HG03280 (cell line): ENCODE results near the gene DCAF8.
"Not testable (repeated sequence)": the region's sequence is repeated elsewhere in the genome, so short reads cannot be mapped to it uniquely, and the experiment has no call there.

Experiments
- ATAC-seq: cut with Tn5 transposase; IDR thresholded peaks from one replicate; pipeline ENCODE4 v1.9.1; 2021; ENCODE audit warnings: mild to moderate bottlenecking, moderate library complexity; ENCODE audit not compliant: unreplicated experiment

DCAF8 gene

DNA sequence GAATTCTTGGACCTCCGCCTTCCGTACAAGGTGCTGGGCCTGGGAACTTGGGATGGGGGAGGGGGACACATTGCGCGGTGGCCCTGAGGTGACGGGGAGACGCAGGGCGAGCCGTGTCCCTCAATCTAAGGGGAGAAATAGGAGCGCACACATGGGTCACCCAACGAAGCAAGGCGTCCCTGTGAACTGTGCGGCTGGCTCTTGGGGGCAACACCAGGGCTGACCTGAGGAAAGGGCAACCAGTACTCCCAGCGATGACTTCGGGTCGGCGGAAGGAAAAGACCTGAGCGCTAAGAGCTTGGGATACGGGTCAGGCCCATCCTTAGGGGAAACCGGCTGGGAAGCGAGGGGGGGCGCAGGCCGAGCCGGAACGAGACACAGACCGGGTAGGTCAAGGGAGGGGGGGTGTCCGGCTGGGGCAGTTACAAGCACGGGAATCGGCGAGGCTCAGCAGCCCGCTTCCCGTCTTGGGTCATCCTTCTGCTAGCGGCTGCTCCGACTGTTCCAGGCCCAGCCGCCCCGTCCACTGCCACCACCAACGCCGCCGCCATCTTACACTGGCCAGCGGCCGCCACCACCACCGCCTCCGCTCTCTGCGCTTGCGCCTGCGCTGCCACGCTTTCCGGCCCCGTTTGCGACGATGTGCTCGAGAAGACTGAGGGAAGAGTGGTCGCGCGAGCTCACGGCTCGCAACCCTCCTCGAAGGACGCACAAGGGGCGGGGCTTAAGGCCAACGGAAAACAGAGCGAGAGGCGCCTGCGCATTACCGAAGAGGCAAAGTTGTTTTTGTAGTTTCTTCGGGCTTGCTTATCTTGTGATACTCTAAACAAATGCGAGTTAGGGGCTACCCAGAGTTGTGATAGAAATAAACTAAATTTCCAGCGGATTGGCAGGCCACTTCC, at the start of gene DCAF8:
Gene DCAF8, minus strand, starts transcription at position 657 of the 902 bp plus-strand sequence. CDS start 18,541 bp downstream, outside the sequence.
- peak; percentile 79 for ATAC-seq

DNA sequence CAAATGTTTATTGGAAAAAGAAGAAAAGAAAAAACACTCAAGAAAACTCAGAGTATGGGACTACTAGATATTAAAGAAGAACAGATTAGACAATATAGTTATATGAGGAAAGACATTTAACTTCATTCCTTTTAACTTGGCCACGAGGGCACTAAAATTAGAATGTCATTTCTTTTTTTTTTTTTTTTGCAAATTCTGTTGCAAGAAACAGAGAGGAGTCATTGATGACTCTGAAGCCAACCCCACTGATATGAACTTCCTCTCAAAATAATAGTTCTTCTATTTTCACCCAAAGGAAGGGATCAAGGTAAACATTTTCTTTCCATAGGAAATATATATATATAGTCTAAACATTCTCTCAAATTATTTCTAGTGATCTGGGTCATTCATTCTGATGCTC, 47.2 kb upstream of the DCAF8 start:
- ATAC-seq = no peak

DNA sequence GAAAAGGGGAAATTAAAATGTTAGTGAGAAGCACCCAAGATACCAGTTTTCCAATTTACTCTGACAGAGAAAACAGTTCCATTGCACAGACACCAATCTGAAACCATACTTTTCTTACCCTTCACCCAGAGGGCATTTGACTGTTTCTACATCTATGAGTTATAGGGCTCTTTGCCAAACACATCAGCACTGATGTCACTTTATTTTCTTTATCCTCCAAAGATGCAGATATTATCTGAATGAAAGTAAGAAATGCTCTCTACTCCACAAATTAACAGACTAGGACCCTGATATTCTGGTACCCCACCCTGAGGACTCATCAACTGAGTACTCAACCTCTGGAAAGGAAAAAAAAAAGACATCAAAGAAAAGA, 46.8 kb upstream of the DCAF8 start:
- ATAC-seq = no peak

DNA sequence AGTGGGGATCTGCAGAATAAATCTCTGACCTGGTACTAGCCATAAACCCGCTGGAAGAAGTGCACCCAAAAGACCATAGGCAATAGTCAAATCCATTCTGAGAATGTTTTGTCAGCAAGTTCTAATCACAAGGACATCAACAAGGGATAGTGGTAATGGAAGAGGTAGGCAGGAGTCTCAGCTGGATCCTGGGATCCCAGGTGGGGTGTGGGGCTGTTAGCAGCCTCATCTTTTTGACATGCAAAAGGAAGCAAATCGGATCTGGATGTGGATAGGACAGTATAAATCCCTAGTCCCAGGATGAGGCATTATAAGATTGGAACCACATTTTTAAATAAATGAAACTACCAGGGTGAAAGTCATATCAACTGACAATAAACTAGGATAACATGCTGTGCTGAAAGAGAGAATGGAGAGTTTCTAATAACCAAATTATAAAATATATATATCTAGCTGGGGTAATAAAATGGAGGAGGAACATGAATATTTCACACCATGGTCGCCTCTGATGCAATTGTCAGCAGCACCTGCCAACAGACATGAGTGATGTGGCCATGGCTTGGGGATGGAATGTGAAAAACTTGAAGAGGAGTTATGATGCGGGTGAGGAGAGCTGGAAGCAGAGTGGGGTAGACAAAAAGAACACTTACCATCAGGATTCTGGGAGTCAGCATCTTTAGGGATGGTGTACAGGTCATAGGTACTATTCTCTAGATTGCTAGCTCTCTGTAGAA, 46.3 kb upstream of the DCAF8 start:
- no peak for ATAC-seq

DNA sequence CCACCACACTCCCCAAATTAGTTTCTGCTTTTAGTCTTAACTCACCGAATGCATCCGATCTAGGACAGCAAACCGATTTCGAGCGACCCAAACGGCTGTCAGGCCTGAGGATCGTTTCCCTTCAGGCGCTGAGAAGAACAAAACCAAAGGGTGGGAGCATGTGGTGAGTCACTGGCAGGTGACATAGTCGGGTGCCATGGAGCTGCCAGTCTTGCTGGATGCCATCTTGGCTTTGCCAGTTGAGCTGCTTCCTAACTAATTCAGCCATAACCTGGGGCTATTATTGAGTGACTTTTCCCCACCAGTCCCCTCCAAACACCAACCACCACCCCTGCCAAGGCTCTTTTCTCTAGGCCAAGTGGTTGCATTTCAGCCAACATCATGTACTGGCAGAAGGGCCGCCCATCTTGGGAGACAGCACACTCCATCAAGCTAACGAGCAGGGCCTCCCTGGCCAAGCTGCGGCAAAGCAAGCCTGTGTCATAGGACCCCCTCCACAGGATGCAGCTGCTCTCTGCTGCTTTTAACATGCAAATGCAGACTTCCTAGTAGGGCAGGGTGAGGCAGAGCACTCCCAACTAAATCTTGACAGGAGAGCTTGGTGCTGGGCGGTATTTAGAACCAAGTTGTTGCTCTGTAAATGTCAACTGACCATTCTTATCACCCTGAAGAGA, 44.9 kb upstream of the DCAF8 start:
- ATAC-seq = no peak

DNA sequence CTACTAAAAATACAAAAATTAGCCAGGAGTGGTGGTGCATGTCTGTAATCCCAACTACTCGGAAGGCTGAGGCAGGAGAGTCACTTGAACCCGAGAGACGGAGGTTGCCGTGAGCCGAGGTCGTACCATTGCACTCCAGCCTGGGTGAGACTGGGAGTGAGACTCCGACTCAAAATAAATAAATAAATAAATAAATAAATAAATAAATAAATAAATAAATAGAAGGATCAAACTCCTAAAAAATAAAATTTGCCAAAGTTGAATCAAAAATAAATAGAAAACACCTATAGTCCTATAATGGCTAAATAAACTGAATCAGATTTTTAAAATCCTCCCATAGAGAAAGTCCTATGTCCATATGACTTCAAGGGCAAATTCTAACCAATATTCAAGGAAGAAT, 37.8 kb upstream of the DCAF8 start:
- ATAC-seq = no peak

DNA sequence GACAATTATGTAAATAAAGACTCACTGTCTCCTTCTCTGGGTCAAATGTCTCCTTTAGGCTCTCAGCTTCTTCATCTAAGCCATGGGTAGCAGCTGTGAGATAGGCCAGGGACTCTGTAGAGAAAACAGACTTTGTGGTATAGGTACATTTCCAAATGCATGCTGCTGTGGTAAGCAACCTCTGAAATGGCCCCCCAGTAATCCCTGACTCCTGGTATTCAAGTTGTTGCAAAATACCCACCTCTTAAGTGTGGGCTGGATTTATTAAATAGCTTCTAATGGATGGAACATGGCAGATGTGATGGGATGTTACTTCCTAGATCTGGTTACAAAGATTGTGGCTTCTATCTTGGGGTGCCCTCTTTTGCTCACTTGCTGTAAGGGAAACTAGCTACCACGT, 33.7 kb upstream of the DCAF8 start:
- no peak for ATAC-seq

DNA sequence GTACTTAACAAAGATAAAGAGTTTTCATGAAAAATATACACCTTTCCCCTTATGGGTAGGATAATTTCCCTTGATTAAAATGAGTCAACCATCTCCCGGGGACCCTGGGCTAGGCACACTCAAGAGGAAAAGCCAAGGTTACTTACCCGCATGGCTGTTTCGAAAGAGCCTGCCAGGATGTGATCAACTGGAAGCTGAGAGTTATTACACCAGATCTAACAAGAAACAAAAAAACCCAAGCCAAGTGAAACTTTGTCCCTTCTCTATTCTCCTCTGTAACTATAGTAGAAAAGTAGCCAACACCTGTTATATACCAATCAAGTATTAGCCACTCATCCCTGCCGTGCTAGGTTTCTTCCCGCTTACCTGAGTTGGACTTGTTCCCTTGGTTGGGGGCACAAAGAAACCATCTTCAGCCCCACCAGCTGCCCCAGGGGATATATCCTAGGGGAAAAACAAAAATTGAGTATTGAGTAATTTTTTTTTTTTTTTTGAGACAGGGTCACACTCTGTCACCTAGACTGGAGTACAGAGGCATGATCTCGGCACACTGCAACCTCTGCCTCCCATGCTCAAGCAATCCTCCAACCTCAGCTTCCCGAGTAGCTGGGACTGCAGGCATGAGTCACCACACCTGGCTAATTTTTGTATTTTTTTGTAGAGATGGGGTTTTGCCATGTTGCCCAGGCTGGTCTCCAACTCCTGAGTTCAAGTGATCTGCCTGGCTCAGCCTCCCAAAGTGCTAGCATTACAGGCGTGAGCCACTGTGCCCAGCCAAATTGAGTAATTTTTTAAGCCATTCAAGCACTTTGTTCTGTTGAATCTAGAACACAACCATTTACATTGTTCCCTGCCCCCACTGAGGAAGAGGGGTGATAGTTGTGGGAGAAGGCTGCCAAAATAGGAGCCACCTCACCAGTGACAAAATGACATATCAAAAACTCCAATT, 30.9 kb upstream of the DCAF8 start:
- no peak for ATAC-seq

DNA sequence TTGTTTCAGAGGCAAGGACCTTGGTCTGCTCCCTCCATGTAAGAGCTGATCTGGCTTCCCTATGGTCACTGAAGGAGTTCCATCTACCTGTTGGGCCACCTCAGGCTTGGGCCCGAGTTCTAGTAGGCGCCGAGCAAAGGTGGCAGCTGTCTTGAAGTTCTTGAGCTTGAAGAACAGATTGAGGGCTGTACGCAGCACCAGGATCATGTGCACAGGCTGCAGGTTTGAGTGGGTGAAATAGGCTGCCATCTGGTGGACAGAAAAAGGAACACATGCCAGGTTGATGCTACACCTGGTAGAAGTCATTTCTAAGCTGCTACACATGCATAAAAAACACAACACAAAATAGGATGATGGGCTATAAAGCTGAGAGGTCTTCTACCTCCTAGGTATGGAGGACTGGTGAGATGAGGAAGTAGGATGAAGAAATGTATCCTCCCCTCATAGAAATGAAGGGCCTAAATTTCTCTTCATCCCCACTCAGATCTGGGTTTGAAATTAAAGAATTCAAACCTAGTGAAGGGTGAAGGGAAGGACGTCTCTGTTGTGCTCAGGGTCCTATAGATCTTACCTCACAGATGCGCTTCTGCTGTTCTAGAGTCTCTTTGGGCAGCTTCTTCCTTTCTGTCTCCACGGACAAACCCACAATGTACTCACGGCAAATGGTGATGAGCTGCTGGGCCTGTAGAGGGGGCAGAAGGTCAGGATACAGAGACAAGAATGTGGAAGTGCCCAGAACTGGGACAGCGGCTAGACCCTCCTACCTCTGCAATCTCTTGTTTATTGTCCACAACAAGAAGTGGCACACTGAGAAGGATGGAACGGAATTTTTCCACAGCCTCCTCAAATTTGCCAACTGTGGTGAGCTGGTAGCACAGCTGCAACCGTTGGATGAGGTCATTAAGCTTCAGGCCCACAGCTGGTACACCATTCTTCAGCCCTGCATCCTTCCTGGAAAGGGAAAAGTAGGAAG, 29.2 kb upstream of the DCAF8 start:
- peak; percentile 79 for ATAC-seq

DNA sequence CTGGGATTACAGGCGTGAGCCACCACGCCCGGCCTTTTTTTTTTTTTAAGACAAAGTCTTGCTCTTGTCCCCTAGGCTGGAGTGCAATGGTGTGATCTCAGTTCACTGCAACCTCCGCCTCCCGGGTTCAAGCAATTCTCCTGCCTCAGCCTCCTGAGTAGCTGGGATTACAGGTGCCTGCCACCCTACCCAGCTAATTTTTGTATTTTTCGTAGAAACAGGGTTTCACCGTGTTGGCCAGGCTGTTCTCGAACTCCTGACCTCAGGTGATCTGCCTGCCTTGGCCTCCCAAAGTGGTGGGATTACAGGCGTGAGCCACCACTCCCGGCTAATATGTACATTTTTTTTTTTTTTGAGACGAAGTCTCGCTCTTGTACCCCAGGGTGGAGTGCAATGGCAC, 25.4 kb upstream of the DCAF8 start:
- not testable (repeated sequence) for ATAC-seq

DNA sequence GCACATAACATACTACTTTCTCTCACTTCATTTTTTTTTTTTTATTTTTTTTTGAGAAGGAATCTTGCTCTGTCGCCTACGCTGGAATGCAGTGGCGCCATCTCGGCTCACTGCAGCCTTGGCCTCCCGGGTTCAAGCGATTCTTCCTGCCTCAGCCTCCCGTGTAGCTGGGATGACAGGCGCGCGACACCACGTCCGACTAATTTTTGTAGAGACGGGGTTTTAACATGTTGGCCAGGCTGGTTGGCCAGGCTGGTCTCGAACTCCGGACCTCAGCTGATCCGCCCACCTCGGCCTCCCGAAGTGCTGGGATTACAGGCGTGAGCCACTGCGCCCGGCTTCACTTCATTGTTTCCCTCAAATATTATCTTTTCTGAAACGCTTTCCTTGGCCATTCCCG, 23.2 kb upstream of the DCAF8 start:
- no peak for ATAC-seq

DNA sequence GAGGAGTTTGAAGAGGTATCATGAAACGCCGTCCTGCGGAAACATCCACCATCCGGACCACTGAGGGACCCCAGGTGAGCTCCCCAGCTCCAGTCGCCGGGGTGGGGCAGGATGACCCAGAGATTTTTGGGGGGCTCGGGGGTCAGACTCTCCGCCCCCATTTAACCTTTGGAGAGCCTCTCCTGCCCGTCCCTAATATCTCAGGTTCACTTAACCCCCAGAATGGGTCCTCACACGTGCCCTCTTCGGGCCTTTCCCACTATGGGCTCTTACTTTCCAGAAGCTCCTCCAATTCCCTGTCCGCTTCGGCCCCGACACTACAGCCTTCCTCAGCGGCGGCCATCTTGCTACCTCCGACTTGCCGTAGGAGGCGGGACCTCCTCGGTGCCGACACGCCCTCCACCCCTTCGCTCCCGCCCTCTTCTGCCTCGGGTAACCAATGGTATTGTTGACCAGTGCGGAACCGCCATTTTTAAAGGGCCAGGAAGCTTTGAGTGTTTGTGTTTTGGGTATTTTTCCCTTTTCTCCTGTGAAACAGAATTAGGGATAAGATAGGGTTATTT, 22.5 kb upstream of the DCAF8 start, which contains the start of gene PEX19:
Gene PEX19, minus strand, starts transcription at position 352 of the 563 bp plus-strand sequence. Its CDS starts 9 bp downstream, at position 343.
- peak; percentile 98 for ATAC-seq

DNA sequence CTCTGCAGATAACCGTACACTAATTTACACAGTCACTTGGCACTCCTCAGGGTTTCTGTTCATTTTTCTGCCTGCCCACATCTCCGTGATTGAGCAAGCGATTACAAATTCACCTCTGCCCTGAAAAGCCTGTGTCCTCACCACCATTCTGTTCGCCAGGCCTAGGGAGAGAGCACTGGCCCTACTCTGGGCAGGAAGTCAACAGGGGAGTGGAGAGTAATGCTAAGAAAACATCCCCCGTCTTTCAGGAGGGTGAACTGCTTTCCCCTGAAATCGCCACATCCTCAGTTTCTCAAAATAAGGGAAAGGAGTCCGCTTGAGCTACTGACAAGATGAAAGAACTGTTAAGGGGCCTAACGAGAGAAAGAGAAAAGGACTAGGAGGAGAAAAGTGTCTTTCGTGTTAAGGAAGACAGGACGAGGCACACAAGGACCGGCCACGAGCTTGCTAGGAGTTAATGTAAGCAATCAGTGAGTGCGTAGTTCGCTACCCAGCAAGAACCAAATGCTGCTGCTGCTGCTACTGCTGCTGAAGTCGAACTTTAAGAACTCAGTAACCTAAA, 22.0 kb upstream of the DCAF8 start:
- ATAC-seq = peak; percentile 13

DNA sequence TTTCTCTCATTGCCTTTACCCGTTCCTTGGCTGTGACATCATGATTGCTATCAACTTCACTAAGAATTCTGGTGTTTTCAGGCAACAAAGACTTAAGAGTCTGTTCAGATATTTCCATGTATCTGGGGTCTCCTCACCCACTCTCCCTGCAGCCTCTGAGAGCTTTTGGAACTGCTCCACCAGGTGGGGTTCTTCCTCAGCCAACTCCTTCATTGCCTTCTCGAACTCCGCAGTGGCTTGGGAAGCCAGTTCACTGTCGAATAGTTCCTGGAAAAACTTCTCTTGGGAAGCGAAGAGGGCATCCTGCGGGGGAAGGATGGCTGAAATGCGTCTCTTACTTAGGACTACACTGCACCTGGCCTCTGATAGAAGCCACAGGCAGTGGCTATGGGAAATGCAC, 20.5 kb upstream of the DCAF8 start:
- ATAC-seq = no peak

DNA sequence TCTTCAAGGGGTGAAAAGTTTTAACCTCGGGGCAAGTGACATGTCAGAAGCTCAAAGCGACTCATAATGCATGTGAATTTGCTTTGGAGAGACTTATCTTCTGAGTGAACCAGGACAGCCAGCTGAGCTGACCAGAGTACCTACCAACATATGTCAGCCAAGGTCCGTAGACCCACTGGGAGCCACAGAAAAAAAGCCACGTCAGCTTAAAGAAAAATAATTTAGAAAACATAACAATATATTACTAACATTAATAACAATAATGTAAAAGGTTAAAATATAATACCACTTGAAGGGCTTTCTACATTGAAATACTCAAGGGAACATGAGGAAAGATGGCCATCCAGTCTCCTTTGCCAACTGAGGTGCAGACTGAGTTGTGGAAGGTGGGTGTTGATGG, 15.6 kb upstream of the DCAF8 start:
- ATAC-seq = no peak

DNA sequence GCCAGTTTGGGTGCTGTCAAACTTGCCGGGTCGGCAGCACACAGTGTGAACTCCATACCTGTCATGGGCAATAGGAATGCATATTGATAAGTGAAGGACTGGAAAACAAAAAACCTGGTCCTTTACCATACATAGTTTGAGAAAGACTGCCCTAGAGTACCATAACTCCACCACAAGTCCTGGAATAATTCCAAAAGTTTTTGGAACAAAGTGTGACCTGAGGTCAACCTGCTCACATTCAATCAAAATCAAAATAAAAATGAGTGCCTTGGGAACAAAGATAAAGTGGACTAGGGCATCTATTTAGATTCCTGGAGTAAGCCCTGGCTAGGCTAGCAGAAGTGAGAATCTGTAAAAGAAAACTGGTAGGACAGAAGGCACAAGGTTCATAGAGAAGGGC, 15.0 kb upstream of the DCAF8 start:
- ATAC-seq = no peak

DNA sequence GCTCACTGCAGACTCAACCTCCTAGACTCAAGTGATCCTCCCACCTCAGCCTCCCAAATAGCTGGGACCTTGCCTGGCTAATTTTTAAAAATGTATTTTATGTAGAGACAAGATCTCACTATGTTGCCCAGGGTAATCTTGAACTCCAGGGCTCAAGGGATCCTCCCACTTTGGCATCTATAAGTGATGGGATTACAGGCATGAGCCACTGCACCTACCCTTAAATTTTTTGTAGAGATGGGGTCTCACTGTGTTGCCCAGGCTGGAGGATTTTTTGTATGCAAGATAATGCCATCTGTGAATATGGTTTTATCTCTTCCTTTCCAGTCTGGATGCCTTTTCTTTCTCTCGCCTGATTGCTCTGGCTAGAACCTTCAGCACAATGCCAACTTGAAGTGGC, 8.7 kb upstream of the DCAF8 start:
- ATAC-seq = no peak

DNA sequence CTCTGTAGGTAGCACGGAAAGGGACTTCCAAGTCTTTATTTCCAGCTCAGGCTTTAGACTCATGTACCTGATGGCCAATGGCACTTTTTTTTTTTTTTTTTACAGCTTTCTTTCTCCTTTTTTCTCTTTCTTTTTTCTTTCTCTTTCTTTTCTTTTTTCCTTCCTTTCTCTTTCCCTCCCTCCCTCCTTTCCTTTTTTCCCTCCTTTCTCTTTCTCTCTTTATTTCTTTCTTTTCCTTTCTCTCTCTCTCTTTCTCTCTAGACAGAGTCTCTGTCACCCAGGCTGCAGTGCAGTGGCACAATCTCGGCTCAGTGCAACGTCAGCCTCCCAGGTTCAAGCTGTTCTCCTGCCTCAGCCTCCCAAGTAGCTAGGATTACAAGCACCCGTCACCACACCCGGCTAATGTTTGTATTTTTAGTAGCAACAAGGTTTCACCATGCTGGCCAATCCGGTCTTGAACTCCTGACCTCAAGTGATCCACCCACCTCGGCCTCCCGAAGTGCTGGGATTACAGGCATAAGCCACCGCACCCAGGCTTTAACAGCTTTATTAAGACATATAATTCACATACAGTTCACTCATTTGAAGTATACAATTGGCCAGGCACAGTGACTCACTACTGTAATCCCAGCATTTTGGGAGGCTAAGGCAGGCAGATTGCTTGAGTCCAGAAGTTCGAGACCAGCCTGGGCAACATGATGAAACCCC, 5.1 kb upstream of the DCAF8 start:
- ATAC-seq = no peak
